HepG2 (cell line): ENCODE data around the gene ELP4.

Source experiments
- ASH2L ChIP-seq: fragments of 300-600, 200-600 bp; sonication (generic); IDR thresholded peaks from 2 replicates; pipeline ENCODE4 v1.7.0; 2017; ENCODE audit warnings: low read depth, mild to moderate bottlenecking, moderate library complexity, mixed read lengths, low read length; ENCODE audit not compliant: insufficient read length
- EP300 ChIP-seq, 3 experiments: sonication (generic) in 1 of 3; formaldehyde crosslinking in 1 of 3; IDR thresholded peaks; 2 replicates each; pipeline versions ENCODE4 v1.5.1 to v1.6.1; 2011 to 2020; ENCODE audit warnings: low read depth in 2 of 3, low read length in 2 of 3, borderline replicate concordance in 1 of 3, improper control_type of control experiment in 1 of 3, mild to moderate bottlenecking in 1 of 3, missing genetic modification reagents in 1 of 3, moderate library complexity in 1 of 3
- GTF3A ChIP-seq: sonication (generic); formaldehyde crosslinking; conservative IDR thresholded peaks from 2 replicates; pipeline ENCODE4 v1.4.0; 2020; ENCODE audit warnings: mild to moderate bottlenecking, missing genetic modification reagents
- HDAC2 ChIP-seq: sonication (generic); formaldehyde crosslinking; IDR thresholded peaks from 2 replicates; pipeline ENCODE4 v1.4.0; 2020; ENCODE audit warnings: missing genetic modification reagents
- JUNB ChIP-seq: sonication (generic); formaldehyde crosslinking; IDR thresholded peaks from 2 replicates; pipeline ENCODE4 v1.8.0; 2022; ENCODE audit warnings: missing genetic modification reagents, mild to moderate bottlenecking, borderline replicate concordance
- MAFK ChIP-seq, 2 experiments: IDR thresholded peaks in 1 of 2; conservative IDR thresholded peaks in 1 of 2; 2 replicates each; pipeline ENCODE4 v1.6.1; 2011; ENCODE audit warnings: improper control_type of control experiment in 2 of 2, low read length in 2 of 2
- SMC3 ChIP-seq: IDR thresholded peaks from 2 replicates; pipeline ENCODE4 v1.6.1; 2011; ENCODE audit warnings: low read length, improper control_type of control experiment
- ZFYVE20 ChIP-seq: sonication (generic); formaldehyde crosslinking; IDR thresholded peaks from 2 replicates; pipeline ENCODE4 v1.8.0; 2023; ENCODE audit warnings: low read depth, mild to moderate bottlenecking, moderate library complexity, missing genetic modification reagents, borderline replicate concordance
- ZNF552 ChIP-seq: sonication (generic); formaldehyde crosslinking; IDR thresholded peaks from 2 replicates; pipeline ENCODE4 v1.9.0; 2022; ENCODE audit warnings: missing genetic modification reagents, mild to moderate bottlenecking, borderline replicate concordance
- ZNF768 ChIP-seq: sonication (generic); formaldehyde crosslinking; IDR thresholded peaks from 2 replicates; pipeline ENCODE4 v1.4.0; 2020; ENCODE audit warnings: missing genetic modification reagents
- ZNF841 ChIP-seq: sonication (generic); formaldehyde crosslinking; IDR thresholded peaks from 2 replicates; pipeline ENCODE4 v1.8.1; 2023; ENCODE audit warnings: missing genetic modification reagents, borderline replicate concordance
- TF ChIP-seq, protein P1 (sequence below): sonication (generic); formaldehyde crosslinking; IDR thresholded peaks from 2 replicates; pipeline ENCODE4 v1.5.0; 2020; ENCODE audit warnings: mild to moderate bottlenecking, missing genetic modification reagents, moderate library complexity
- TF ChIP-seq, protein P2 (sequence below): sonication (generic); formaldehyde crosslinking; IDR thresholded peaks from 2 replicates; pipeline ENCODE4 v1.4.0; 2020; ENCODE audit warnings: missing genetic modification reagents

DNA sequence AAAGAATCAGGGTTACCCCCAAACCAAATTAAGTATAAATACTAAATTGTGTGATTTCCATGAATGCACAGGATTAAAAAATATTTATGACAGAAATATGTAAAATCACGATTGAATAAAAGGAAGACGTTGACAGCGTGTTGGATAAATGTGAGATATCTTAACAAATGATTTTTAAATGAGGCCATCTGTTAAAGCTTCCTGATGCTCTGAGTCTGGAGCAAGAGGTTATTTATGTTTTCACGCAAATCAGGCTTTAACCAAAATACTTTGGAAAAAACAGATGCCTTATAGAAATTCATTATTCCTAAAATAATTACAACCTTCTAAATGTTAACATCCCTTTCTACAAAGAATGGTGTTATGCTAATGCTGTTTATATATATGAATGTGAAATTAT is 178.3 kb downstream of the ELP4 start:
- TF ChIP-seq EP300 (IDR thresholded peaks at IDR 0.05; ENCODE audit: low read depth in 2 of 2, low read length in 2 of 2) (no peak), EP300 (CRISPR knock-in tag; IDR thresholded peaks at IDR 0.05; ENCODE audit: borderline replicate concordance) (no peak), ZNF841 (CRISPR knock-in tag) (no peak), ZFYVE20 (CRISPR knock-in tag) (no peak), SMC3 (no peak), HDAC2 (CRISPR knock-in tag) (no peak), MAFK (conservative IDR thresholded peaks at IDR 0.05 in 1 of 2, IDR thresholded peaks at IDR 0.05 in 1 of 2; ENCODE audit: low read length in 2 of 2) (no peak), ZNF768 (CRISPR knock-in tag) (no peak), JUNB (CRISPR knock-in tag) (no peak), ZNF552 (CRISPR knock-in tag) (no peak), GTF3A (CRISPR knock-in tag) (no peak), ASH2L (no peak)
- TF ChIP-seq, protein P1, sequence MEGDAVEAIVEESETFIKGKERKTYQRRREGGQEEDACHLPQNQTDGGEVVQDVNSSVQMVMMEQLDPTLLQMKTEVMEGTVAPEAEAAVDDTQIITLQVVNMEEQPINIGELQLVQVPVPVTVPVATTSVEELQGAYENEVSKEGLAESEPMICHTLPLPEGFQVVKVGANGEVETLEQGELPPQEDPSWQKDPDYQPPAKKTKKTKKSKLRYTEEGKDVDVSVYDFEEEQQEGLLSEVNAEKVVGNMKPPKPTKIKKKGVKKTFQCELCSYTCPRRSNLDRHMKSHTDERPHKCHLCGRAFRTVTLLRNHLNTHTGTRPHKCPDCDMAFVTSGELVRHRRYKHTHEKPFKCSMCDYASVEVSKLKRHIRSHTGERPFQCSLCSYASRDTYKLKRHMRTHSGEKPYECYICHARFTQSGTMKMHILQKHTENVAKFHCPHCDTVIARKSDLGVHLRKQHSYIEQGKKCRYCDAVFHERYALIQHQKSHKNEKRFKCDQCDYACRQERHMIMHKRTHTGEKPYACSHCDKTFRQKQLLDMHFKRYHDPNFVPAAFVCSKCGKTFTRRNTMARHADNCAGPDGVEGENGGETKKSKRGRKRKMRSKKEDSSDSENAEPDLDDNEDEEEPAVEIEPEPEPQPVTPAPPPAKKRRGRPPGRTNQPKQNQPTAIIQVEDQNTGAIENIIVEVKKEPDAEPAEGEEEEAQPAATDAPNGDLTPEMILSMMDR (CRISPR knock-in tag), result no peak
- TF ChIP-seq, protein P2, sequence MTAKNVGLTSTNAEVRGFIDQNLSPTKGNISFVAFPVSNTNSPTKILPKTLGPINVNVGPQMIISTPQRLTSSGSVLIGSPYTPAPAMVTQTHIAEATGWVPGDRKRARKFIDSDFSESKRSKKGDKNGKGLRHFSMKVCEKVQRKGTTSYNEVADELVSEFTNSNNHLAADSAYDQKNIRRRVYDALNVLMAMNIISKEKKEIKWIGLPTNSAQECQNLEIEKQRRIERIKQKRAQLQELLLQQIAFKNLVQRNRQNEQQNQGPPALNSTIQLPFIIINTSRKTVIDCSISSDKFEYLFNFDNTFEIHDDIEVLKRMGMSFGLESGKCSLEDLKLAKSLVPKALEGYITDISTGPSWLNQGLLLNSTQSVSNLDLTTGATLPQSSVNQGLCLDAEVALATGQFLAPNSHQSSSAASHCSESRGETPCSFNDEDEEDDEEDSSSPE (CRISPR knock-in tag), result no peak
